ENCODE results near the gene TBC1D5. TPM values are rescaled to one million over a fixed set of nuclear protein-coding genes. Genes with fewer than 3 reads are reported as not detected.
A peak's percentile ranks its signal among the peaks of the same experiment; 100 is the strongest.

TBC1D5 gene
- total and polyA plus RNA-seq, 2 of the 8 experiments (the other 6 are each of a cell fraction or from before 2014, with no cell fraction given) = 11.0 to 22.9 TPM

GRCh38 chr3:17402442-17402841 lies 340.0 kb downstream of the TBC1D5 start:
- no peak overlapping the region for H2BK120ac ChIP-seq (replicated peaks; ENCODE audit: low read depth, low read length)
- H2BK12ac ChIP-seq (ENCODE audit: low read depth, low read length) = no peak overlapping the region
- no peak overlapping the region for H3K4ac ChIP-seq (replicated peaks; ENCODE audit: insufficient read length, low read depth, low read length)
- H3K9me3 ChIP-seq (ENCODE audit: insufficient read depth in 2 of 2, low read depth in 1 of 2, low read length in 1 of 2) = no peaks in the 10 kb centered on the region
- H3K27me3 ChIP-seq (replicated peaks in 1 of 4; ENCODE audit: control insufficient read depth in 3 of 4, extremely low read depth in 1 of 4, insufficient read depth in 3 of 4, low read length in 3 of 4) = no peaks in the 10 kb centered on the region
- H3K4me2 ChIP-seq (ENCODE audit: insufficient read depth in 1 of 2, low read depth in 2 of 2, low read length in 2 of 2) = no peak overlapping the region
- CTCF ChIA-PET (ENCODE audit: partially characterized antibody) = no interaction called here
- no peak overlapping the region for H4K91ac ChIP-seq (replicated peaks; ENCODE audit: insufficient read length, low read length)
- H3K14ac ChIP-seq (ENCODE audit: insufficient read length) = no peak overlapping the region
- no peak overlapping the region for H4K5ac ChIP-seq (ENCODE audit: insufficient read length, low read depth, low read length)
- no peak for TF ChIP-seq EGR1 (IDR thresholded peaks at IDR 0.05; ENCODE audit: borderline replicate concordance, low read depth, low read length)
- H3K4me1 ChIP-seq (replicated peaks in 1 of 4; ENCODE audit: control insufficient read depth in 3 of 4, insufficient read depth in 4 of 4, low read length in 3 of 4) = no peaks in the 10 kb centered on the region; a peak in 1 of 7 replicates
- FAIRE-seq (no peak), DNase-seq (ENCODE audit: low read depth in 1 of 2, low spot score in 2 of 2) (no peak)
- 88% methylated on average over 3 of the region's 3 CpGs; no CpG with 5 or more reads in 1 of the 2 experiments for WGBS, 2 experiments (ENCODE audit: extremely low coverage in 1 of 2, insufficient coverage in 1 of 2, insufficient read length in 1 of 2, insufficient replicate concordance in 2 of 2, low coverage in 1 of 2, low lambda C conversion rate in 2 of 2, missing lambda C conversion rate in 1 of 2)
- H3K23me2 ChIP-seq (ENCODE audit: low read depth, low read length) = no peaks in the 10 kb centered on the region
- POLR2A ChIA-PET (ENCODE audit: partially characterized antibody) = no interaction called here
- no peak overlapping the region for H2AFZ ChIP-seq (ENCODE audit: low read length)
- H3K9ac ChIP-seq (replicated peaks in 1 of 4; ENCODE audit: extremely low read depth in 1 of 4, low read depth in 3 of 4, low read length in 3 of 4) = peak overlapping the region in 1 of 4 experiments; percentile 34; a peak in 1 of 7 replicates
- H3K18ac ChIP-seq (ENCODE audit: extremely low read depth, low read length) = no peak overlapping the region
- no peak overlapping the region for H3K27ac ChIP-seq (ENCODE audit: low read depth, low read length)
- no peak overlapping the region for H3K4me3 ChIP-seq (ENCODE audit: extremely low read depth in 1 of 4, insufficient read depth in 2 of 4, low read depth in 3 of 4, low read length in 4 of 4)
- no peak overlapping the region for H2BK20ac ChIP-seq (ENCODE audit: low read length)
- H3K36me3 ChIP-seq (ENCODE audit: control insufficient read depth in 2 of 4, insufficient read depth in 4 of 4, low read length in 3 of 4) = no peaks in the 10 kb centered on the region; a peak in 1 of 8 replicates
- no peak overlapping the region for H3K23ac ChIP-seq (ENCODE audit: insufficient read length)
- H3K79me2 ChIP-seq (ENCODE audit: control insufficient read depth in 1 of 2, insufficient read depth in 2 of 2, low read length in 2 of 2) = no peaks in the 10 kb centered on the region
- H3K79me1 ChIP-seq (ENCODE audit: low read depth, low read length) = no peaks in the 10 kb centered on the region
- no peaks in the 10 kb centered on the region for H4K20me1 ChIP-seq (replicated peaks in 1 of 2; ENCODE audit: control insufficient read depth in 1 of 2, insufficient read depth in 2 of 2, low read length in 2 of 2)
- H2BK5ac ChIP-seq (ENCODE audit: low read depth, low read length) = no peak overlapping the region
- no peak overlapping the region for H4K8ac ChIP-seq (ENCODE audit: extremely low read depth, insufficient read depth, low read length)
- no peak overlapping the region for H2AK5ac ChIP-seq (ENCODE audit: low read depth, low read length)
- no peak overlapping the region for H2BK15ac ChIP-seq (ENCODE audit: low read length)
- H3K56ac ChIP-seq (replicated peaks; ENCODE audit: insufficient read length, low read depth, low read length) = no peak overlapping the region
